CD4-positive, alpha-beta T cell (primary cell): Measurements from ENCODE around the gene CTNNA2. TPM values are rescaled to one million over a fixed set of nuclear protein-coding genes. Genes with fewer than 3 reads are reported as not detected.

ENCODE experiments used
- ATAC-seq: fragments of 200-7000 bp; cut with Tn5 transposase; one replicate; pipeline ENCODE4 v1.10.0; 2022; ENCODE audit warnings: mild to moderate bottlenecking; ENCODE audit not compliant: poor library complexity
- CTCF ChIA-PET: fragments of 350-600 bp; sonication (Branson Sonifier 250); formaldehyde crosslinking; loops from one replicate; lab custom pipeline; 2021; ENCODE audit warnings: antibody characterized with exemption, inconsistent platforms; lab: Charles Lee
- POLR2A ChIA-PET: fragments of 350-600 bp; sonication (Branson Sonifier 250); formaldehyde crosslinking; loops from one replicate; lab custom pipeline; 2021; ENCODE audit warnings: antibody characterized with exemption, inconsistent platforms; lab: Charles Lee
- DNase-seq, 14 experiments: peaks; one replicate each; pipeline ENCODE4 v3.0.0-alpha.2; 2013 to 2020; ENCODE audit warnings: mixed read lengths in 2 of 14
- H3K27ac ChIP-seq, 2 donors: one replicate each; pipeline versions ENCODE4 v1.5.1 to v1.7.0; 2013; ENCODE audit warnings: low read length in 2 of 2, low read depth in 1 of 2, mild to moderate bottlenecking in 1 of 2
- H3K27me3 ChIP-seq, 2 experiments: 1 replicate in 1 of 2; 2 replicates in 1 of 2; pipeline versions ENCODE4 v1.6.1 to v1.7.0; 2013; ENCODE audit warnings: low read length in 2 of 2, control low read depth in 1 of 2, mild to moderate bottlenecking in 1 of 2, moderate library complexity in 1 of 2; ENCODE audit not compliant: insufficient read depth in 2 of 2, control insufficient read depth in 1 of 2
- H3K36me3 ChIP-seq: one replicate; pipeline ENCODE4 v1.6.1; 2013; ENCODE audit warnings: low read length, control low read depth; ENCODE audit not compliant: insufficient read depth
- H3K4me1 ChIP-seq: one replicate; pipeline ENCODE4 v1.6.1; 2013; ENCODE audit warnings: low read length, control low read depth; ENCODE audit not compliant: insufficient read depth
- H3K4me3 ChIP-seq: one replicate; pipeline ENCODE4 v1.5.1; 2013; ENCODE audit warnings: mild to moderate bottlenecking, low read length, moderate library complexity
- H3K9me3 ChIP-seq, 2 experiments: 1 replicate in 1 of 2; 2 replicates in 1 of 2; pipeline versions ENCODE4 v1.6.1 to v1.7.0; 2013; ENCODE audit warnings: low read length in 2 of 2, mild to moderate bottlenecking in 2 of 2, control low read depth in 1 of 2, moderate library complexity in 1 of 2; ENCODE audit not compliant: control insufficient read depth in 1 of 2, insufficient read depth in 1 of 2
- H3K27ac Mint-ChIP-seq: one replicate; pipeline ENCODE4 v1.8.0; 2020; ENCODE audit warnings: mixed read lengths
- H3K27me3 Mint-ChIP-seq: one replicate; pipeline ENCODE4 v1.8.0; 2021; ENCODE audit warnings: mixed read lengths
- H3K36me3 Mint-ChIP-seq: one replicate; pipeline ENCODE4 v1.8.0; 2021; ENCODE audit warnings: low read depth, mixed read lengths
- H3K4me1 Mint-ChIP-seq: one replicate; pipeline ENCODE4 v1.8.0; 2021; ENCODE audit warnings: low read depth, mixed read lengths
- H3K4me3 Mint-ChIP-seq: one replicate; pipeline ENCODE4 v1.8.0; 2020; ENCODE audit warnings: mild to moderate bottlenecking, mixed read lengths
- H3K9me3 Mint-ChIP-seq: one replicate; pipeline ENCODE4 v1.8.0; 2020; ENCODE audit warnings: mixed read lengths
- CTCF ChIP-seq: fragments of 200-600 bp; IDR thresholded peaks from one replicate; pipeline ENCODE4 v1.8.0; 2022; ENCODE audit warnings: antibody characterized with exemption, mild to moderate bottlenecking
- intact Hi-C, 2 experiments: fragments of 100-400 bp; cut with DNase I in 1 of 2; cut with micrococcal nuclease in 1 of 2; formaldehyde crosslinking; loops; one replicate each; pipeline versions ENCODE4 v1.15.1 to v1.9.0; 2023 to 2025; cut with DNase I, micrococcal nuclease
- total RNA-seq, 174 experiments: library from RNA in 2 of 174; stranded (reverse) in 2 of 174; gene quantifications; one replicate each; pipeline ENCODE4 v1.2.3 and lab custom pipeline; 2021 to 2026

Gene CTNNA2
- total RNA-seq, 2 experiments from 2014 or later, result not detected

- intact Hi-C loops, result no loop called here
- no peak overlapping the region for H3K4me3 Mint-ChIP-seq
- no peaks in the 10 kb centered on the region for H3K4me1 ChIP-seq
- no peaks in the 10 kb centered on the region for H3K27me3 ChIP-seq
- peaks cover 2% of the 10 kb centered on the region for H3K9me3 Mint-ChIP-seq
- H3K36me3 ChIP-seq, result no peaks in the 10 kb centered on the region
- ChIA-PET POLR2A (no interaction called here), CTCF (interaction anchor here (0.6 kb wide), 1 partner anchor 20 kb away, joined by 3 read pairs; no protein-coding TSS in a partner anchor)
- no peak overlapping the region for H3K27ac ChIP-seq
- no peak for DNase-seq
- no peak overlapping the region for H3K27ac Mint-ChIP-seq
- no peak for TF ChIP-seq CTCF
- H3K9me3 ChIP-seq, result no peaks in the 10 kb centered on the region
- H3K4me3 ChIP-seq, result no peak overlapping the region
- no peak for ATAC-seq
- no peaks in the 10 kb centered on the region for H3K36me3 Mint-ChIP-seq
- H3K4me1 Mint-ChIP-seq, result no peaks in the 10 kb centered on the region
- H3K27me3 Mint-ChIP-seq, result no peaks in the 10 kb centered on the region
Measured at GRCh38 chr2:80244905-80245584, 732.2 kb downstream of the CTNNA2 start.

GRCh38 chr2:80246534-80246933 is 733.7 kb downstream of the CTNNA2 start:
- no peaks in the 10 kb centered on the region for H3K36me3 ChIP-seq
- Mint-ChIP-seq H3K27ac (no peak overlapping the region), H3K4me3 (no peak overlapping the region), H3K27me3 (no peaks in the 10 kb centered on the region), H3K36me3 (no peaks in the 10 kb centered on the region), H3K4me1 (no peaks in the 10 kb centered on the region), H3K9me3 (peaks cover 2% of the 10 kb centered on the region)
- ChIA-PET CTCF (no interaction called here), POLR2A (no interaction called here)
- TF ChIP-seq CTCF, result no peak
- DNase-seq (no peak), ATAC-seq (no peak)
- H3K27ac ChIP-seq, result no peak overlapping the region
- no peak overlapping the region for H3K4me3 ChIP-seq
- H3K9me3 ChIP-seq, result no peaks in the 10 kb centered on the region
- intact Hi-C loops, result no loop called here
- no peaks in the 10 kb centered on the region for H3K4me1 ChIP-seq
- H3K27me3 ChIP-seq, result no peaks in the 10 kb centered on the region

DNA sequence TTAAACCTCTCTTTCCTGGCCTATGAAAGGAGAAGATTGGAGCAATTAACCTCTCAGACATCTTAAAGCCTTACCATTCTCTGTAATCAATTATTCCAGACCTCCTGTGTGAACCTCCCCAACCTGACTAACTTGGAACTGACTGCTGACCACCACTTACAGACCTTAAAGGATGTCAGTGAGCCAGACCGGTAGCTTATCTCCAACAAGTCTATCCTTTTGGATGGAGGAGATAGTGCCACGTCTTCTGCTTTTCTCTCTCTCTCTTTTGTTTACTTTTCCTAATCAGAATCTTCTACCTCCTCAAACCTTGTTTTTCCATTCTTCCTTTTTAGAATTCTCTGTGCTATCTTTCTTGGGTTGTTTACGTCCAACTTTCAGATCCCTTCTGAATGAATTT is 734.5 kb downstream of the CTNNA2 start:
- Mint-ChIP-seq H3K27ac (no peak overlapping the region), H3K36me3 (no peaks in the 10 kb centered on the region), H3K27me3 (no peaks in the 10 kb centered on the region), H3K9me3 (peaks cover 2% of the 10 kb centered on the region), H3K4me1 (no peaks in the 10 kb centered on the region), H3K4me3 (no peak overlapping the region)
- TF ChIP-seq CTCF, result no peak
- no peak overlapping the region for H3K4me3 ChIP-seq
- no peak overlapping the region for H3K27ac ChIP-seq
- intact Hi-C loops, result no loop called here
- H3K27me3 ChIP-seq, result no peaks in the 10 kb centered on the region
- POLR2A ChIA-PET, result no interaction called here
- CTCF ChIA-PET, result no interaction called here
- no peaks in the 10 kb centered on the region for H3K9me3 ChIP-seq
- no peaks in the 10 kb centered on the region for H3K4me1 ChIP-seq
- ATAC-seq, result no peak
- DNase-seq, result no peak
- no peaks in the 10 kb centered on the region for H3K36me3 ChIP-seq
